ENCODE measurements around the gene SERPINA12.

DNA sequence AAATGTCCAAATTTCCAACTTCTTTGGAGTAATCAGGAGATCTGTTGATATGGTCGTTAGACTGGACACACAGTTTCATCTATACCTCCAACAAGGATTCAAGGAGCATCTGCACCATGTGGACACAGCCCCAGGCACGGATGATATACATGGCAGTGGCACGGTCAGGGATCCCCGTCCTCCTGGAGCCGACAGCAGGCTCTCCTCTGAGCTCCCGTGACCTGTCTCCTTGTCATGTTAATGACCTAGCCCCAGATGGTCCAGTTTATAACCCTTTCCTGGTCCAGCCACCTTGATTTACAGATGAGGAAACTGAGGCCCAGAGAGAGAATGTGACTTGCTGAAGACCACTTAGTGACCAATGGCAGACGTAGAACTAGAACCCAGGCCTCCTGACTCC, 35.5 kb upstream of the SERPINA12 start:
- no peak for TF ChIP-seq YY1 (IDR thresholded peaks at IDR 0.05; ENCODE audit: insufficient read depth, insufficient read length)
- no peak for TF ChIP-seq SUZ12 (IDR thresholded peaks at IDR 0.05; ENCODE audit: extremely low read depth, insufficient read depth, insufficient read length)
- no peak for TF ChIP-seq ZNF274 (IDR thresholded peaks at IDR 0.05; ENCODE audit: low read depth, low read length)
